HEK293T (cell line): ENCODE results near the gene PCSK5.

Experiments used
- BHLHE40 ChIP-seq: fragments of 450-650 bp; IDR thresholded peaks from 2 replicates; pipeline ENCODE4 v1.6.1; 2016; ENCODE audit warnings: mild to moderate bottlenecking, moderate library complexity, borderline replicate concordance
- CTBP1 ChIP-seq: fragments of 450-650 bp; IDR thresholded peaks from 2 replicates; pipeline ENCODE4 v1.6.1; 2016; ENCODE audit warnings: borderline replicate concordance
- ELF4 ChIP-seq: fragments of 450-650 bp; IDR thresholded peaks from 2 replicates; pipeline ENCODE4 v1.6.1; 2017; ENCODE audit warnings: antibody characterized with exemption
- FOXA1 ChIP-seq: fragments of 450-650 bp; IDR thresholded peaks from 2 replicates; pipeline ENCODE4 v1.6.1; 2016; ENCODE audit warnings: mild to moderate bottlenecking
- FOXM1 ChIP-seq: fragments of 450-650 bp; IDR thresholded peaks from 2 replicates; pipeline ENCODE4 v1.6.1; 2017; ENCODE audit warnings: mild to moderate bottlenecking, borderline replicate concordance
- HDGF ChIP-seq: fragments of 450-650 bp; IDR thresholded peaks from 2 replicates; pipeline ENCODE4 v1.6.1; 2017; ENCODE audit warnings: antibody characterized with exemption, borderline replicate concordance
- NFRKB ChIP-seq: fragments of 450-650 bp; IDR thresholded peaks from 2 replicates; pipeline ENCODE4 v1.6.1; 2016; ENCODE audit warnings: mild to moderate bottlenecking, moderate library complexity
- PKNOX1 ChIP-seq: fragments of 450-650 bp; IDR thresholded peaks from 2 replicates; pipeline ENCODE4 v1.6.1; 2016
- SP1 ChIP-seq: fragments of 450-650 bp; IDR thresholded peaks from 2 replicates; pipeline ENCODE4 v1.6.1; 2017
- SUZ12 ChIP-seq: fragments of 450-650 bp; IDR thresholded peaks from 2 replicates; pipeline ENCODE4 v1.6.1; 2016; ENCODE audit warnings: mild to moderate bottlenecking
- TARDBP ChIP-seq: fragments of 450-650 bp; IDR thresholded peaks from 2 replicates; pipeline ENCODE4 v1.6.1; 2016
- ZNF384 ChIP-seq: fragments of 450-650 bp; IDR thresholded peaks from 2 replicates; pipeline ENCODE4 v1.6.1; 2016

GRCh38 chr9:76162086-76162730, 271.7 kb downstream of the PCSK5 start:
- TF ChIP-seq ZNF384, result no peak
- TF ChIP-seq SP1, result no peak
- TF ChIP-seq BHLHE40, result no peak
- TF ChIP-seq SUZ12, result no peak
- no peak for TF ChIP-seq NFRKB
- TF ChIP-seq TARDBP, result no peak
- TF ChIP-seq HDGF, result no peak
- no peak for TF ChIP-seq ELF4
- no peak for TF ChIP-seq FOXM1
- TF ChIP-seq PKNOX1, result no peak
- no peak for TF ChIP-seq CTBP1
- no peak for TF ChIP-seq FOXA1
